Neural crest cell (in vitro differentiated cells): ENCODE measurements around the gene CPNE2. TPM values are rescaled to one million over a fixed set of nuclear protein-coding genes. Genes with fewer than 3 reads are reported as not detected.
"Not testable (repeated sequence)": the region's sequence is repeated elsewhere in the genome, so short reads cannot be mapped to it uniquely, and the experiment has no call there.

Experiments
- DNase-seq: peaks from one replicate; pipeline ENCODE4 v3.0.0; 2021; ENCODE audit warnings: low read depth, mixed read lengths, low spot score
- H3K27ac Mint-ChIP-seq: one replicate; pipeline ENCODE4 v1.8.0; 2021; ENCODE audit warnings: mild to moderate bottlenecking, mixed read lengths; ENCODE audit not compliant: unreplicated experiment
- H3K27me3 Mint-ChIP-seq: 2 replicates; pipeline ENCODE4 v1.8.0; 2021; ENCODE audit warnings: low read depth, mild to moderate bottlenecking, mixed read lengths
- H3K36me3 Mint-ChIP-seq: 2 replicates; pipeline ENCODE4 v1.8.0; 2021; ENCODE audit warnings: low read depth, mild to moderate bottlenecking, mixed read lengths
- H3K4me1 Mint-ChIP-seq: 2 replicates; pipeline ENCODE4 v1.8.0; 2021; ENCODE audit warnings: mixed read lengths
- H3K4me3 Mint-ChIP-seq: one replicate; pipeline ENCODE4 v1.8.0; 2021; ENCODE audit warnings: mild to moderate bottlenecking, mixed read lengths
- H3K9me3 Mint-ChIP-seq: 2 replicates; pipeline ENCODE4 v1.8.0; 2021; ENCODE audit warnings: mixed read lengths
- total RNA-seq: library from RNA; stranded (reverse); gene quantifications from 2 replicates; pipeline ENCODE4 v1.2.1, GENCODE V29; 2021
- TF ChIP-seq, protein P1 (sequence below): fragments of 200-600 bp; sonication (generic); conservative IDR thresholded peaks from 2 replicates; pipeline ENCODE4 v1.5.0; 2021; ENCODE audit warnings: antibody characterized with exemption, mild to moderate bottlenecking

The CPNE2 gene
- total RNA-seq, 1 donor from 2014 or later, result 33.1 TPM

DNA sequence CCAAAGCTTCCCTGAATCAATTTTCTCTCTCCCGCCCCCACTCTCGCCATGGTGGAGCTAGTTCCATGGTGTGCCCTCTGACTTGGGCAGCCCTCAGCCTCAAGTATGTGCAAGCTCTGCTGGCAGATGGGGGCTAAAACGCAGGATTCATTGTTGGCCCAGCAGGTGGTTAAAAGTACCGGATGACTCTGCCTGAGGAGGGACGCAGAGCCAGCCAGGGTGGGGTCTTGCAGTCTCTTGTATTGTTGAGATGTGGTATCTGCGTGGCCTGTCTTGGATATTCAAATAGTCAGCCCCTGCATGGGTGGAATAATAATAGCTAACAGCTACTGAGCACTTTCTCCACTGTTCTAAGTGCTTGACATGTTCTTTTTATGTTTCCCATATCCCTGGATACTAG, 36.7 kb upstream of the CPNE2 start:
- peaks cover 18% of the 10 kb centered on the region for H3K27me3 Mint-ChIP-seq
- H3K36me3 Mint-ChIP-seq, result no peaks in the 10 kb centered on the region
- H3K4me1 Mint-ChIP-seq, result peaks cover 3% of the 10 kb centered on the region
- no peak overlapping the region for H3K4me3 Mint-ChIP-seq
- no peak for DNase-seq
- H3K27ac Mint-ChIP-seq, result no peak overlapping the region
- TF ChIP-seq, protein P1, sequence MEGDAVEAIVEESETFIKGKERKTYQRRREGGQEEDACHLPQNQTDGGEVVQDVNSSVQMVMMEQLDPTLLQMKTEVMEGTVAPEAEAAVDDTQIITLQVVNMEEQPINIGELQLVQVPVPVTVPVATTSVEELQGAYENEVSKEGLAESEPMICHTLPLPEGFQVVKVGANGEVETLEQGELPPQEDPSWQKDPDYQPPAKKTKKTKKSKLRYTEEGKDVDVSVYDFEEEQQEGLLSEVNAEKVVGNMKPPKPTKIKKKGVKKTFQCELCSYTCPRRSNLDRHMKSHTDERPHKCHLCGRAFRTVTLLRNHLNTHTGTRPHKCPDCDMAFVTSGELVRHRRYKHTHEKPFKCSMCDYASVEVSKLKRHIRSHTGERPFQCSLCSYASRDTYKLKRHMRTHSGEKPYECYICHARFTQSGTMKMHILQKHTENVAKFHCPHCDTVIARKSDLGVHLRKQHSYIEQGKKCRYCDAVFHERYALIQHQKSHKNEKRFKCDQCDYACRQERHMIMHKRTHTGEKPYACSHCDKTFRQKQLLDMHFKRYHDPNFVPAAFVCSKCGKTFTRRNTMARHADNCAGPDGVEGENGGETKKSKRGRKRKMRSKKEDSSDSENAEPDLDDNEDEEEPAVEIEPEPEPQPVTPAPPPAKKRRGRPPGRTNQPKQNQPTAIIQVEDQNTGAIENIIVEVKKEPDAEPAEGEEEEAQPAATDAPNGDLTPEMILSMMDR, result no peak
- no peaks in the 10 kb centered on the region for H3K9me3 Mint-ChIP-seq

DNA sequence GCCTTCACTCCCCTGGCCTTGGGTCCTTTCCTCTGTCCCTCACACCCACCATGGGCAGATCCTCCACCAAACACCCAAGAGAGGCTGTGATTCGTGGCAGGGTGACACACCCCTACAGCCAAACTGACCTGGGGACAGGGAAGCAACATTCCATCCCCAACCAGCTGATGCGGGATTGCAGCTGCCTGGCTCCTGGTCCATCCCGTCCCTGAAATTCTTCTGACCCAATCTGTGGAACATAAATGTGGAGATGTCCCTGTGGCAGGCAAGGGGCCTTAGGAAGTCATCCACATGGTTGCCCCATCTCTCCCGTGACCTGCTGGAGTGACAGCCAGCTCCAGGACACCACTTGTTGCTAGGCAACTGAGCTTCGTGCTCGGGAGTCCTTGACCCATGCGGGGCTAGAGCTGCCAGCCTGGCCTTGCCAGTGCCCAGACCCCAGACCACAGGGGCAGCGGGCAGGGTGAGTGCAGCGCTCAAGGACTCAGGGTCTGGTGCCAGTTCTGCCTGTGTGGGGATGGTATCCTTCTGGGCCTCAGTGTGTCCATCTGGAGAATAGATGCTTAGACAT, 34.0 kb upstream of the CPNE2 start:
- Mint-ChIP-seq H3K36me3 (no peaks in the 10 kb centered on the region), H3K9me3 (no peaks in the 10 kb centered on the region), H3K27me3 (peaks cover 13% of the 10 kb centered on the region), H3K4me1 (peaks cover 12% of the 10 kb centered on the region), H3K4me3 (no peak overlapping the region), H3K27ac (no peak overlapping the region)
- TF ChIP-seq, protein P1, result no peak
- no peak for DNase-seq

DNA sequence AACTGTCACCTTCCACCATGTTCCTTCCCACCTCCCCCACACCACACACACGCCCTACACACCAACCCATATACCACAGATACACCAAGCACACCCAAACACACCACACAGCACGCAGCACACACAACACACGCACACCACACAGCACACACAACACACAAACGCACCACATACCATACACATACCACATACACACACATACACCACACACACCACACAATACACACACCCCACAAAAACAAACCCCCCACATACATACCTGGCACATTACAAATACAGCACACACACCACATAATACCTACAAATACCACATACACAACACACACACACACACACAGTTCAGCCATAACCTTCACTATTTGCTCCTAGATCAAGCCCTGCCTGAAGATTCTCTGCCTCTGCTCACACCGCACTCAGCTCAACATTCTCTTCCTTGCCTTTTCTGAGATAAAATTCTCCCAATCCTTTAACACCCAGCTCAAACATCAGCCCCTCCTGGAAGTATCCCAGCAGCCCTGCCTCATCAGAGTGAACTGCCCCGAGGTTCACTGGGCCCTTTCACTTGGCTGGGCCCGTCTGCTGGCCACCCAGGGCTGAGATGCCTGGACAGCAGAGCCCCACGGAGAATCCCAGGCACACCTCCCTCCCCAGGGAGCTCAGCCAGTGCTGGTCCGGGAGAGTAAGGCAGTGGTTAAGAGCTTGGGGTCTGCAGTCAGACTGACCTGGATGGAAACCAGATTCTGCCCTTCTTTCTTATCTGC, 31.9 kb upstream of the CPNE2 start:
- H3K4me3 Mint-ChIP-seq, result no peak overlapping the region
- H3K27ac Mint-ChIP-seq, result peak overlapping the region; percentile 44
- DNase-seq, result no peak
- H3K4me1 Mint-ChIP-seq, result peaks cover 12% of the 10 kb centered on the region
- TF ChIP-seq, protein P1, result no peak
- H3K9me3 Mint-ChIP-seq, result no peaks in the 10 kb centered on the region
- H3K27me3 Mint-ChIP-seq, result peaks cover 5% of the 10 kb centered on the region
- no peaks in the 10 kb centered on the region for H3K36me3 Mint-ChIP-seq

DNA sequence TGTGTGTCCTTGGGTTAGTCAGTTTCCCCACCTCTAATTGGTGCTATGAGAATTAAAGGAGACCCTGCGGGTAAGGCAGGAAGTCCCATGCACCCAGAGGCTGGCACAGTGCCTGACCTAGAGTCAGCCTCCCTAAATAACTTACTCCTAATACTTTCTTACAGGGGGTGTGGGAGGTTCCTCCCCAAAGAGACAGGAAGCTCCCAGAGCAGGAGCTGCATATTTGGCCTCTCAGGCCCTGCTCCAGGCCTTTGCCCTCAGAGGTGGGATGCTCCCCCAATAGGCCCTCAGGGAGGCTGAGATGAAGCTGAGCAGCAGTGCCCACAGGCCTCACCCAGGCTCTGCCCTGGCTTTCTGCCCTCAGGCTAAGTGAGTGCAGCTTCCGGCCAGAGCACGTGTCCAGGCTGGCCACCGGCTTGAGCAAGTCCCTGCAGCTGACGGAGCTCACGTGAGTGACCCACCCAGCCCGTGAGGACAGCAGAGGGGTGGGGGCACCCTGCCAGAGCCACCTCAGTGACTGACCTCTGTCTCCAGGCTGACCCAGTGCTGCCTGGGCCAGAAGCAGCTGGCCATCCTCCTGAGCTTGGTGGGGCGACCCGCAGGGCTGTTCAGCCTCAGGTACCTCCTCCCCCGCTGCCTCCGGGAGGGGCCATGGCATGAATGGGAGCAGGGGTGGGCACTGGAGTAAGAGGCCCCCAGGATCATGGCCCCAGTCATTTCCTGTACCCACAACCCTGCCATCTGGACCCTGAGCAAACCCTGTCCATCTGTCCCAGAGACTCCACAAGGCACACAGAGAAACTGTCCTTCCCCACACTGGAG, 31.1 kb upstream of the CPNE2 start:
- no peak overlapping the region for H3K4me3 Mint-ChIP-seq
- no peaks in the 10 kb centered on the region for H3K36me3 Mint-ChIP-seq
- TF ChIP-seq, protein P1, result no peak
- no peaks in the 10 kb centered on the region for H3K9me3 Mint-ChIP-seq
- no peak for DNase-seq
- H3K27me3 Mint-ChIP-seq, result peaks cover 3% of the 10 kb centered on the region
- H3K27ac Mint-ChIP-seq, result peak overlapping the region; percentile 83
- H3K4me1 Mint-ChIP-seq, result peaks cover 12% of the 10 kb centered on the region

DNA sequence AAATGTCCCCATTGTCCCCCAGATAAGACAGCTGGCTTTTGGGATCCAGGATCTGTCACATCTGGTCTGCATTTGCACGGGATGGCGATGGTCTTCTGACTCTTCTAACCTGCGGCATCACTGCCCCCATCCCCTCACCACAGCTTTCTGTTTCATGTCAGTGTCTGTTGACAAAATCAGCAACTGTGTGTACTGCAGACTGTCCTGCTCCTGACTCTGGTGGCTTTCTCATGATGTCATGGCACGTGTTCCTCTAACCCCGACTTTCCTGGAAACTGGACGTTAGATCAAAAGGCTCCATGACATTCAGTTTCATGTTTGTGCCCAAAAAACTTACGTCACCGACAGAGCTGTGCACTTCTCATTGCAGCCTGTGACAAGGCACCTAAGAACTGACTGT, 30.1 kb upstream of the CPNE2 start:
- TF ChIP-seq, protein P1, result no peak
- Mint-ChIP-seq H3K4me1 (peaks cover 12% of the 10 kb centered on the region), H3K36me3 (no peaks in the 10 kb centered on the region), H3K27ac (no peak overlapping the region), H3K9me3 (no peaks in the 10 kb centered on the region), H3K27me3 (peaks cover 3% of the 10 kb centered on the region), H3K4me3 (no peak overlapping the region)
- DNase-seq, result no peak

DNA sequence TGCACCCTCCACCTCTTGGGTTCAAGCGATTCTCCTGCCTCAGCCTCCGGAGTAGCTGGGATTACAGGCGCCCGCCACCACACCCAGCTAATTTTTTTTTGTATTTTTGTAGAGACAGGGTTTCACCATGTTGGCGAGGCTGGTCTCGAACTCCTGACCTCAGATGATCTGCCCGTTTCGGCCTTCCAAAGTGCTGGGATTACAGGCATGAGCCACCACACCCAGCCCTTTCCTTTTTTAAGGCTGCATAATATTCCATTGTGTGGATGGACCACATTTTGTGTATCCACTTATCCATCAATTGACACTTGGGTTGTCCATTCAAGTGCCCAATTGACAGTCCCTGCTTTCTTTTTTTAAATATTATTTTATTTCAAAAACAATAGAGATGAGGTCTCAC, 29.2 kb upstream of the CPNE2 start:
- H3K27ac Mint-ChIP-seq, H3K9me3 Mint-ChIP-seq, H3K36me3 Mint-ChIP-seq, H3K27me3 Mint-ChIP-seq, H3K4me3 Mint-ChIP-seq, DNase-seq: not testable (repeated sequence)
- peaks cover 12% of the 10 kb centered on the region for H3K4me1 Mint-ChIP-seq
